Measurements from ENCODE around the gene RSPH1.

GRCh38 chr21:42534421-42535378 lies 38.7 kb upstream of the RSPH1 start:
- no peak for TF ChIP-seq CTCF (IDR thresholded peaks at IDR 0.05)
- no peak for TF ChIP-seq POLR2AphosphoS5 (IDR thresholded peaks at IDR 0.05)
- TF ChIP-seq POLR2A (IDR thresholded peaks at IDR 0.05), result no peak

Data from gastroesophageal sphincter (tissue), 3 donors.